CD4-positive, alpha-beta memory T cell (primary cell): ENCODE results near the gene BCAN. TPM values are rescaled to one million over a fixed set of nuclear protein-coding genes. Genes with fewer than 3 reads are reported as not detected.

Experiments
- CTCF ChIA-PET: fragments of 350-600 bp; sonication (Branson Sonifier 250); formaldehyde crosslinking; loops from one replicate; lab custom pipeline; 2021; ENCODE audit warnings: inconsistent platforms; ENCODE audit not compliant: partially characterized antibody; lab: Charles Lee
- POLR2A ChIA-PET: fragments of 350-600 bp; sonication (Branson Sonifier 250); formaldehyde crosslinking; loops from one replicate; lab custom pipeline; 2021; ENCODE audit not compliant: partially characterized antibody; lab: Charles Lee
- DNase-seq, 5 donors: peaks; one replicate each; pipeline versions ENCODE4 v3.0.0 to v3.0.0-alpha.2; 2020 to 2022; ENCODE audit warnings: mixed read lengths in 1 of 5
- H3K27ac ChIP-seq: one replicate; pipeline ENCODE4 v1.7.0; 2013; ENCODE audit warnings: low read depth, low read length
- H3K27me3 ChIP-seq: 2 replicates; pipeline ENCODE4 v1.7.0; 2013; ENCODE audit warnings: mild to moderate bottlenecking, low read length, moderate library complexity; ENCODE audit not compliant: insufficient read depth
- H3K36me3 ChIP-seq: 2 replicates; pipeline ENCODE4 v1.7.0; 2013; ENCODE audit warnings: mild to moderate bottlenecking, low read length, moderate library complexity; ENCODE audit not compliant: insufficient read depth
- H3K4me1 ChIP-seq: 2 replicates; pipeline ENCODE4 v1.7.0; 2013; ENCODE audit warnings: mild to moderate bottlenecking, low read length, moderate library complexity; ENCODE audit not compliant: insufficient read depth
- H3K4me3 ChIP-seq, 2 donors: one replicate each; pipeline ENCODE4 v1.7.0; 2013; ENCODE audit warnings: low read length in 2 of 2, mild to moderate bottlenecking in 1 of 2
- H3K9me3 ChIP-seq, 2 donors: one replicate each; pipeline ENCODE4 v1.7.0; 2013; ENCODE audit warnings: low read length in 2 of 2, control low read depth in 1 of 2; ENCODE audit not compliant: control insufficient read depth in 1 of 2
- H3K27ac Mint-ChIP-seq, 7 donors: one replicate each; pipeline ENCODE4 v1.8.0; 2020 to 2021; ENCODE audit warnings: mixed read lengths in 7 of 7, mild to moderate bottlenecking in 6 of 7, inconsistent platforms in 3 of 7, moderate library complexity in 3 of 7
- H3K27me3 Mint-ChIP-seq, 2 donors: one replicate each; pipeline ENCODE4 v1.8.0; 2020 to 2021; ENCODE audit warnings: mixed read lengths in 2 of 2
- H3K36me3 Mint-ChIP-seq, 2 donors: one replicate each; pipeline ENCODE4 v1.8.0; 2020 to 2021; ENCODE audit warnings: mixed read lengths in 2 of 2, inconsistent platforms in 1 of 2, mild to moderate bottlenecking in 1 of 2
- H3K4me1 Mint-ChIP-seq, 4 donors: one replicate each; pipeline ENCODE4 v1.8.0; 2020 to 2021; ENCODE audit warnings: mixed read lengths in 4 of 4, mild to moderate bottlenecking in 1 of 4
- H3K4me3 Mint-ChIP-seq, 8 donors: one replicate each; pipeline ENCODE4 v1.8.0; 2020 to 2021; ENCODE audit warnings: mixed read lengths in 8 of 8, mild to moderate bottlenecking in 7 of 8, moderate library complexity in 6 of 8, inconsistent platforms in 3 of 8
- H3K9me3 Mint-ChIP-seq, 8 donors: one replicate each; pipeline ENCODE4 v1.8.0; 2020 to 2021; ENCODE audit warnings: mixed read lengths in 8 of 8, mild to moderate bottlenecking in 5 of 8, inconsistent platforms in 3 of 8, moderate library complexity in 1 of 8
- intact Hi-C: fragments of 100-400 bp; cut with micrococcal nuclease; formaldehyde crosslinking; loops from one replicate; pipeline ENCODE4 v1.15.1; 2023
- polyA plus RNA-seq, 2 donors: library from polyadenylated mRNA; unstranded; fragments of 300-500 nt; fragmentation: Illumina TruSeq; gene quantifications; one replicate each; pipeline ENCODE4 v1.2.3, GENCODE V29; 2021
- total RNA-seq, 2 experiments: library from RNA; stranded (reverse); gene quantifications; one replicate each; pipeline ENCODE4 v1.2.3, GENCODE V29; 2021

BCAN gene
- total and polyA plus RNA-seq, 4 experiments from 2014 or later: not detected

- Histone ChIP-seq H3K27me3 (no peaks in the 10 kb centered on the region), H3K27ac (no peak overlapping the region), H3K9me3 (no peaks in the 10 kb centered on the region), H3K4me1 (peaks cover 22% of the 10 kb centered on the region), H3K4me3 (no peak overlapping the region), H3K36me3 (peaks cover 33% of the 10 kb centered on the region)
- intact Hi-C loops: no loop called here
- Mint-ChIP-seq H3K27me3 (no peaks in the 10 kb centered on the region), H3K4me3 (peak overlapping the region in 2 of 8 donors; percentile 12 to 49), H3K4me1 (peaks cover 16 to 30% (median 23%) of the 10 kb centered on the region in 4 donors), H3K9me3 (peaks cover 0 to 4% (median 0%) of the 10 kb centered on the region in 8 donors), H3K27ac (peak overlapping the region in 6 of 7 donors; percentile 1 to 90 (median 70)), H3K36me3 (peaks cover 38 to 53% of the 10 kb centered on the region in 2 donors)
- ChIA-PET POLR2A (interaction anchor here (1.4 to 1.7 kb wide), 2 partner anchors 94 to 138 kb away, joined by 4 read pairs; partner anchors contain the start of gene MEF2D), CTCF (no interaction called here)
- DNase-seq: no peak
These were observed 46.9 kb upstream of the BCAN start for GRCh38 chr1:156595016-156595415.

GRCh38 chr1:156596426-156596825 is 45.5 kb upstream of the BCAN start:
- Histone ChIP-seq H3K4me1 (peaks cover 22% of the 10 kb centered on the region), H3K27ac (no peak overlapping the region), H3K4me3 (no peak overlapping the region), H3K36me3 (peaks cover 33% of the 10 kb centered on the region), H3K27me3 (no peaks in the 10 kb centered on the region), H3K9me3 (no peaks in the 10 kb centered on the region)
- Mint-ChIP-seq H3K36me3 (peaks cover 38 to 55% of the 10 kb centered on the region in 2 donors), H3K9me3 (peaks cover 0 to 2% (median 0%) of the 10 kb centered on the region in 8 donors), H3K4me1 (peaks cover 17 to 34% (median 24%) of the 10 kb centered on the region in 4 donors), H3K27ac (peak overlapping the region in 3 of 7 donors; percentile 35 to 79 (median 66)), H3K4me3 (no peak overlapping the region), H3K27me3 (no peaks in the 10 kb centered on the region)
- intact Hi-C loops: no loop called here
- no peak for DNase-seq
- ChIA-PET CTCF (no interaction called here), POLR2A (interaction anchor here (0.6 to 1.0 kb wide), 3 partner anchors 12 to 91 kb away, joined by 3 read pairs; no protein-coding TSS in a partner anchor)

- peaks cover 18 to 38% (median 30%) of the 10 kb centered on the region in 4 donors for H3K4me1 Mint-ChIP-seq
- CTCF ChIA-PET: interaction anchor here (0.6 to 4.7 kb wide), 6 partner anchors 10 to 212 kb away, joined by 3 to 21 read pairs (median 3); no protein-coding TSS in a partner anchor
- peak overlapping the region; percentile 19 for H3K27ac ChIP-seq
- H3K27me3 Mint-ChIP-seq: no peaks in the 10 kb centered on the region
- H3K4me3 ChIP-seq: no peak overlapping the region
- H3K27ac Mint-ChIP-seq: peak overlapping the region in 3 of 7 donors; percentile 65 to 83 (median 68)
- no peaks in the 10 kb centered on the region for H3K9me3 ChIP-seq
- H3K36me3 Mint-ChIP-seq: peaks cover 38 to 57% of the 10 kb centered on the region in 2 donors
- peaks cover 0 to 2% (median 0%) of the 10 kb centered on the region in 8 donors for H3K9me3 Mint-ChIP-seq
- no peak for DNase-seq
- peak overlapping the region in 1 of 8 donors; percentile 32 for H3K4me3 Mint-ChIP-seq
- peaks cover 33% of the 10 kb centered on the region for H3K36me3 ChIP-seq
- POLR2A ChIA-PET: interaction anchor here (2.9 kb wide), 1 partner anchor 97 kb away, joined by 13 read pairs; the partner anchor contains the start of gene MEF2D
- intact Hi-C loops: no loop called here
- no peaks in the 10 kb centered on the region for H3K27me3 ChIP-seq
- peaks cover 29% of the 10 kb centered on the region for H3K4me1 ChIP-seq
These were observed 43.8 kb upstream of the BCAN start for GRCh38 chr1:156598125-156598524.

- no peaks in the 10 kb centered on the region for H3K27me3 Mint-ChIP-seq
- no peaks in the 10 kb centered on the region for H3K27me3 ChIP-seq
- peak overlapping the region in 1 of 8 donors; percentile 1 for H3K4me3 Mint-ChIP-seq
- peaks cover 18 to 37% (median 30%) of the 10 kb centered on the region in 4 donors for H3K4me1 Mint-ChIP-seq
- H3K4me1 ChIP-seq: peaks cover 30% of the 10 kb centered on the region
- H3K27ac ChIP-seq: peak overlapping the region; percentile 19
- H3K9me3 ChIP-seq: no peaks in the 10 kb centered on the region
- H3K36me3 ChIP-seq: peaks cover 33% of the 10 kb centered on the region
- intact Hi-C loops: no loop called here
- peak overlapping the region in 6 of 7 donors; percentile 46 to 83 (median 66) for H3K27ac Mint-ChIP-seq
- H3K9me3 Mint-ChIP-seq: peaks cover 0 to 2% (median 0%) of the 10 kb centered on the region in 8 donors
- DNase-seq: no peak
- POLR2A ChIA-PET: interaction anchor here (0.9 to 2.9 kb wide), 2 partner anchors 10 to 98 kb away, joined by 3 to 13 read pairs; partner anchors contain the start of gene MEF2D
- H3K4me3 ChIP-seq: no peak overlapping the region
- peaks cover 38 to 57% of the 10 kb centered on the region in 2 donors for H3K36me3 Mint-ChIP-seq
- CTCF ChIA-PET: interaction anchor here (0.6 to 4.7 kb wide), 6 partner anchors 9 to 213 kb away, joined by 3 to 21 read pairs (median 3); no protein-coding TSS in a partner anchor
These were observed 43.0 kb upstream of the BCAN start for GRCh38 chr1:156598731-156599432.

- no peaks in the 10 kb centered on the region for H3K9me3 ChIP-seq
- intact Hi-C loops: loop anchor here (2.0 kb wide), 2 partner anchors 99 to 143 kb away; partner anchors contain the start of gene MEF2D
- peak overlapping the region; percentile 48 to 98 (median 76) for H3K27ac Mint-ChIP-seq
- peak overlapping the region in 6 of 8 donors; percentile 90 to 100 (median 99) for H3K4me3 Mint-ChIP-seq
- H3K4me1 ChIP-seq: peaks cover 30% of the 10 kb centered on the region
- H3K4me1 Mint-ChIP-seq: peaks cover 18 to 37% (median 29%) of the 10 kb centered on the region in 4 donors
- peak in 3 of 5 donors; percentile 24 to 65 (median 37) for DNase-seq
- H3K4me3 ChIP-seq: no peak overlapping the region
- CTCF ChIA-PET: interaction anchor here (0.8 to 4.7 kb wide), 4 partner anchors 8 to 154 kb away, joined by 3 to 21 read pairs (median 18); partner anchors contain the start of gene NAXE
- no peaks in the 10 kb centered on the region for H3K27me3 Mint-ChIP-seq
- H3K27ac ChIP-seq: peak overlapping the region; percentile 19
- H3K9me3 Mint-ChIP-seq: peaks cover 0 to 2% (median 0%) of the 10 kb centered on the region in 8 donors
- POLR2A ChIA-PET: interaction anchor here (0.6 to 2.9 kb wide), 6 partner anchors 8 to 992 kb away, joined by 3 to 50 read pairs (median 3); partner anchors contain the start of genes MEF2D and NAXE
- H3K36me3 ChIP-seq: peaks cover 33% of the 10 kb centered on the region
- no peaks in the 10 kb centered on the region for H3K27me3 ChIP-seq
- H3K36me3 Mint-ChIP-seq: peaks cover 37 to 51% of the 10 kb centered on the region in 2 donors
These were observed 42.1 kb upstream of the BCAN start for GRCh38 chr1:156599811-156600210.

- Mint-ChIP-seq H3K27me3 (no peaks in the 10 kb centered on the region), H3K9me3 (no peaks in the 10 kb centered on the region), H3K36me3 (peaks cover 27 to 42% of the 10 kb centered on the region in 2 donors), H3K4me3 (peak overlapping the region; percentile 90 to 100 (median 99)), H3K27ac (peak overlapping the region; percentile 83 to 100 (median 98)), H3K4me1 (peaks cover 13 to 37% (median 26%) of the 10 kb centered on the region in 4 donors)
- Histone ChIP-seq H3K27me3 (no peaks in the 10 kb centered on the region), H3K4me1 (peaks cover 30% of the 10 kb centered on the region), H3K9me3 (no peaks in the 10 kb centered on the region), H3K36me3 (peaks cover 30% of the 10 kb centered on the region), H3K27ac (peak overlapping the region; percentile 83), H3K4me3 (peak overlapping the region; percentile 82 to 83)
- intact Hi-C loops: loop anchor here (1.0 to 2.0 kb wide), 3 partner anchors 9 to 144 kb away; partner anchors contain the start of genes MEF2D and NAXE
- CTCF ChIA-PET: interaction anchor here (0.8 to 4.7 kb wide), 6 partner anchors 8 to 155 kb away, joined by 3 to 21 read pairs (median 10); partner anchors contain the start of gene NAXE
- DNase-seq: no peak
- POLR2A ChIA-PET: interaction anchor here (0.6 to 2.9 kb wide), 8 partner anchors 9 to 1326 kb away, joined by 3 to 50 read pairs (median 4); partner anchors contain the start of genes MEF2D and NAXE
These were observed 41.2 kb upstream of the BCAN start for GRCh38 chr1:156600733-156601121.
